ENCODE data around the gene OR5C1. TPM values are rescaled to one million over a fixed set of nuclear protein-coding genes. Genes with fewer than 3 reads are reported as not detected.

Gene OR5C1
- total RNA-seq, 1 experiment from 2014 or later: not detected

DNA sequence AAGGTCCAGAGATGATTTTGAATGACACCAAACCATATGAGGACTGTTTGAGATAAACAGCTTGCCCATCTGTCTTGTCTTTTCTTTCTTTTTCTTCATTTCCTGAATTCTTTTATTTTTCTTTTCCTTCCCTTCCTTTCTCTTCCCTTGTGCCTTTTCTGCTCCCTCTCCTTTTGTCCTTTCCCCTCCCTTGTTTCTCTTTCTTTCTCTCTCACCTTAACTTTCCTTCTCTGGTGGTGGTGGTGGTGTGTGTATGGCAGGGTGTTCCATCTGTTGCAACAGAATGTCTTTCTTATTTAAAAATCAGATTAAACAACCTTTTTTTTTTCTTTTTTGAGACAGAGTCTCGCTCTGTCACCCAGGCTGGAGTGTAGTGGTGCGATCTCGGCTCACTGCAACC lies 43.5 kb downstream of the OR5C1 start:
- ChIA-PET CTCF (no interaction called here), POLR2A (no interaction called here)
- ATAC-seq: no peak
- Histone ChIP-seq H3K36me3 (ENCODE audit: control insufficient read depth, insufficient read depth, low read length) (peaks cover 2% of the 10 kb centered on the region; the same call in 1 of the 2 replicates), H3K4me3 (ENCODE audit: low read depth in 2 of 2, low read length in 2 of 2) (no peak overlapping the region), H3K9me3 (ENCODE audit: control insufficient read depth, insufficient read depth, low read depth, low read length) (no peaks in the 10 kb centered on the region), H3K27me3 (ENCODE audit: control insufficient read depth, insufficient read depth, low read length) (no peaks in the 10 kb centered on the region), H3K4me1 (ENCODE audit: control insufficient read depth, insufficient read depth, low read length) (peaks cover 1% of the 10 kb centered on the region; the same call in 1 of the 2 replicates), H3K27ac (ENCODE audit: low read length) (no peak overlapping the region)
- in situ Hi-C loops (cut with HindIII; ENCODE audit: low pct_unique_long_range_greater_than_20kb, low sequenced_read_pairs): no loop called here
- TF ChIP-seq, protein P1, sequence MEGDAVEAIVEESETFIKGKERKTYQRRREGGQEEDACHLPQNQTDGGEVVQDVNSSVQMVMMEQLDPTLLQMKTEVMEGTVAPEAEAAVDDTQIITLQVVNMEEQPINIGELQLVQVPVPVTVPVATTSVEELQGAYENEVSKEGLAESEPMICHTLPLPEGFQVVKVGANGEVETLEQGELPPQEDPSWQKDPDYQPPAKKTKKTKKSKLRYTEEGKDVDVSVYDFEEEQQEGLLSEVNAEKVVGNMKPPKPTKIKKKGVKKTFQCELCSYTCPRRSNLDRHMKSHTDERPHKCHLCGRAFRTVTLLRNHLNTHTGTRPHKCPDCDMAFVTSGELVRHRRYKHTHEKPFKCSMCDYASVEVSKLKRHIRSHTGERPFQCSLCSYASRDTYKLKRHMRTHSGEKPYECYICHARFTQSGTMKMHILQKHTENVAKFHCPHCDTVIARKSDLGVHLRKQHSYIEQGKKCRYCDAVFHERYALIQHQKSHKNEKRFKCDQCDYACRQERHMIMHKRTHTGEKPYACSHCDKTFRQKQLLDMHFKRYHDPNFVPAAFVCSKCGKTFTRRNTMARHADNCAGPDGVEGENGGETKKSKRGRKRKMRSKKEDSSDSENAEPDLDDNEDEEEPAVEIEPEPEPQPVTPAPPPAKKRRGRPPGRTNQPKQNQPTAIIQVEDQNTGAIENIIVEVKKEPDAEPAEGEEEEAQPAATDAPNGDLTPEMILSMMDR (IDR thresholded peaks at IDR 0.05): no peak
- TF ChIP-seq POLR2AphosphoS5 (IDR thresholded peaks at IDR 0.05; ENCODE audit: low read depth, low read length) (no peak), TCF7L2 (IDR thresholded peaks at IDR 0.05; ENCODE audit: low read depth, low read length) (no peak), SIN3A (IDR thresholded peaks at IDR 0.05; ENCODE audit: borderline replicate concordance, insufficient read depth, low read depth, low read length) (no peak)
- TF ChIP-seq, protein P2, sequence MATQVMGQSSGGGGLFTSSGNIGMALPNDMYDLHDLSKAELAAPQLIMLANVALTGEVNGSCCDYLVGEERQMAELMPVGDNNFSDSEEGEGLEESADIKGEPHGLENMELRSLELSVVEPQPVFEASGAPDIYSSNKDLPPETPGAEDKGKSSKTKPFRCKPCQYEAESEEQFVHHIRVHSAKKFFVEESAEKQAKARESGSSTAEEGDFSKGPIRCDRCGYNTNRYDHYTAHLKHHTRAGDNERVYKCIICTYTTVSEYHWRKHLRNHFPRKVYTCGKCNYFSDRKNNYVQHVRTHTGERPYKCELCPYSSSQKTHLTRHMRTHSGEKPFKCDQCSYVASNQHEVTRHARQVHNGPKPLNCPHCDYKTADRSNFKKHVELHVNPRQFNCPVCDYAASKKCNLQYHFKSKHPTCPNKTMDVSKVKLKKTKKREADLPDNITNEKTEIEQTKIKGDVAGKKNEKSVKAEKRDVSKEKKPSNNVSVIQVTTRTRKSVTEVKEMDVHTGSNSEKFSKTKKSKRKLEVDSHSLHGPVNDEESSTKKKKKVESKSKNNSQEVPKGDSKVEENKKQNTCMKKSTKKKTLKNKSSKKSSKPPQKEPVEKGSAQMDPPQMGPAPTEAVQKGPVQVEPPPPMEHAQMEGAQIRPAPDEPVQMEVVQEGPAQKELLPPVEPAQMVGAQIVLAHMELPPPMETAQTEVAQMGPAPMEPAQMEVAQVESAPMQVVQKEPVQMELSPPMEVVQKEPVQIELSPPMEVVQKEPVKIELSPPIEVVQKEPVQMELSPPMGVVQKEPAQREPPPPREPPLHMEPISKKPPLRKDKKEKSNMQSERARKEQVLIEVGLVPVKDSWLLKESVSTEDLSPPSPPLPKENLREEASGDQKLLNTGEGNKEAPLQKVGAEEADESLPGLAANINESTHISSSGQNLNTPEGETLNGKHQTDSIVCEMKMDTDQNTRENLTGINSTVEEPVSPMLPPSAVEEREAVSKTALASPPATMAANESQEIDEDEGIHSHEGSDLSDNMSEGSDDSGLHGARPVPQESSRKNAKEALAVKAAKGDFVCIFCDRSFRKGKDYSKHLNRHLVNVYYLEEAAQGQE (IDR thresholded peaks at IDR 0.05; ENCODE audit: insufficient read depth in 1 of 2, low read depth in 2 of 2, low read length in 1 of 2): no peak
- intact Hi-C loops (cut with micrococcal nuclease; ENCODE audit: unreplicated experiment): no loop called here
- no peak for DNase-seq (ENCODE audit: low read depth, low spot score)
- no TSS peak for BruUV-seq (replicated peaks)

- no peaks in the 10 kb centered on the region for H3K27me3 ChIP-seq (ENCODE audit: control insufficient read depth, insufficient read depth, low read length)
- BruUV-seq (replicated peaks): no TSS peak
- in situ Hi-C loops (cut with HindIII; ENCODE audit: low pct_unique_long_range_greater_than_20kb, low sequenced_read_pairs): no loop called here
- ATAC-seq (peak; percentile 61), DNase-seq (ENCODE audit: low read depth, low spot score) (no peak)
- no peak for TF ChIP-seq POLR2AphosphoS5 (IDR thresholded peaks at IDR 0.05; ENCODE audit: low read depth, low read length)
- TF ChIP-seq, protein P2 (IDR thresholded peaks at IDR 0.05; ENCODE audit: insufficient read depth in 1 of 2, low read depth in 2 of 2, low read length in 1 of 2): no peak
- TF ChIP-seq, protein P1 (IDR thresholded peaks at IDR 0.05): no peak
- TF ChIP-seq TCF7L2 (IDR thresholded peaks at IDR 0.05; ENCODE audit: low read depth, low read length): no peak
- no peak for TF ChIP-seq SIN3A (IDR thresholded peaks at IDR 0.05; ENCODE audit: borderline replicate concordance, insufficient read depth, low read depth, low read length)
- intact Hi-C loops (cut with micrococcal nuclease; ENCODE audit: unreplicated experiment): no loop called here
- H3K36me3 ChIP-seq (ENCODE audit: control insufficient read depth, insufficient read depth, low read length): no peaks in the 10 kb centered on the region
- ChIA-PET CTCF (no interaction called here), POLR2A (interaction anchor here (0.6 kb wide), 1 partner anchor 122 kb away, joined by 3 read pairs; no protein-coding TSS in a partner anchor)
- H3K4me3 ChIP-seq (ENCODE audit: low read depth in 2 of 2, low read length in 2 of 2): no peak overlapping the region
- H3K4me1 ChIP-seq (ENCODE audit: control insufficient read depth, insufficient read depth, low read length): no peaks in the 10 kb centered on the region
- no peaks in the 10 kb centered on the region for H3K9me3 ChIP-seq (ENCODE audit: control insufficient read depth, insufficient read depth, low read depth, low read length)
- no peak overlapping the region for H3K27ac ChIP-seq (ENCODE audit: low read length)
Measured at GRCh38 chr9:122835313-122835731, 46.6 kb downstream of the OR5C1 start.
